ENCODE results near the gene IFT20.

The IFT20 gene

GRCh38 chr17:28368915-28369683 is 33.8 kb upstream of the IFT20 start:
- DNase-seq: no peak
- TF ChIP-seq POLR2A (IDR thresholded peaks at IDR 0.05; ENCODE audit: low read length) (no peak), GATA1 (IDR thresholded peaks at IDR 0.05; ENCODE audit: low read depth, low read length) (no peak)

GRCh38 chr17:28368306-28368831 is 33.1 kb upstream of the IFT20 start:
- TF ChIP-seq GATA1 (IDR thresholded peaks at IDR 0.05; ENCODE audit: low read depth, low read length): no peak
- no peak for DNase-seq

GRCh38 chr17:28367641-28368305 is 32.5 kb upstream of the IFT20 start:
- no peak for DNase-seq
- no peak for TF ChIP-seq GATA1 (IDR thresholded peaks at IDR 0.05; ENCODE audit: low read depth, low read length)

GRCh38 chr17:28366605-28367004 is 31.3 kb upstream of the IFT20 start:
- no peak for DNase-seq
- TF ChIP-seq GATA1 (IDR thresholded peaks at IDR 0.05; ENCODE audit: low read depth, low read length): no peak
- no peak for TF ChIP-seq POLR2A (IDR thresholded peaks at IDR 0.05; ENCODE audit: low read length)

GRCh38 chr17:28365487-28365886 is 30.2 kb upstream of the IFT20 start:
- DNase-seq: no peak
- TF ChIP-seq POLR2A (IDR thresholded peaks at IDR 0.05; ENCODE audit: low read length): no peak

- TF ChIP-seq GATA1 (IDR thresholded peaks at IDR 0.05; ENCODE audit: low read depth, low read length) (no peak), POLR2A (IDR thresholded peaks at IDR 0.05; ENCODE audit: low read length) (no peak)
- no peak for DNase-seq
Measured at GRCh38 chr17:28364665-28365363, 29.5 kb upstream of the IFT20 start, which contains the start of gene SEBOX. Gene SEBOX (minus strand): TSS chr17:28365199. CDS start chr17:28365151, 48 bp downstream.

- no peak for TF ChIP-seq GATA1 (IDR thresholded peaks at IDR 0.05; ENCODE audit: low read depth, low read length)
- no peak for TF ChIP-seq POLR2A (IDR thresholded peaks at IDR 0.05; ENCODE audit: low read length)
- no peak for DNase-seq
Measured at GRCh38 chr17:28363776-28364650, 28.7 kb upstream of the IFT20 start.

GRCh38 chr17:28363186-28363585 is 27.9 kb upstream of the IFT20 start:
- TF ChIP-seq GATA1 (IDR thresholded peaks at IDR 0.05; ENCODE audit: low read depth, low read length): no peak
- TF ChIP-seq POLR2A (IDR thresholded peaks at IDR 0.05; ENCODE audit: low read length): no peak
- DNase-seq: no peak

GRCh38 chr17:28357901-28358197 is 22.6 kb upstream of the IFT20 start:
- no peak for TF ChIP-seq POLR2A (IDR thresholded peaks at IDR 0.05; ENCODE audit: low read length)
- TF ChIP-seq GATA1 (IDR thresholded peaks at IDR 0.05; ENCODE audit: low read depth, low read length): no peak

GRCh38 chr17:28357061-28357900 is 22.0 kb upstream of the IFT20 start, which contains the start of gene POLDIP2:
Gene POLDIP2 (minus strand): TSS chr17:28357527. CDS start chr17:28357448, 79 bp downstream.
- TF ChIP-seq POLR2A (IDR thresholded peaks at IDR 0.05; ENCODE audit: low read length) (peak; percentile 96), GATA1 (IDR thresholded peaks at IDR 0.05; ENCODE audit: low read depth, low read length) (no peak)

More at GRCh38 chr17:28357901-28358197, 22.6 kb upstream of the IFT20 start:
- DNase-seq: no peak

GRCh38 chr17:28350271-28350670 is 15.0 kb upstream of the IFT20 start:
- TF ChIP-seq GATA1 (IDR thresholded peaks at IDR 0.05; ENCODE audit: low read depth, low read length) (no peak), POLR2A (IDR thresholded peaks at IDR 0.05; ENCODE audit: low read length) (no peak)

More at GRCh38 chr17:28357061-28357900, 22.0 kb upstream of the IFT20 start, which contains the start of gene POLDIP2:
- DNase-seq: peak; percentile 97 to 98

GRCh38 chr17:28348979-28349378 is 13.7 kb upstream of the IFT20 start:
- TF ChIP-seq GATA1 (IDR thresholded peaks at IDR 0.05; ENCODE audit: low read depth, low read length): no peak
- TF ChIP-seq POLR2A (IDR thresholded peaks at IDR 0.05; ENCODE audit: low read length): no peak
- no peak for DNase-seq

More at GRCh38 chr17:28350271-28350670, 15.0 kb upstream of the IFT20 start:
- DNase-seq: no peak
